GM19452 (cell line): ENCODE measurements around the gene SLC16A10.
"Not testable (repeated sequence)": the region's sequence is repeated elsewhere in the genome, so short reads cannot be mapped to it uniquely, and the experiment has no call there.

Experiments
- ATAC-seq: cut with Tn5 transposase; IDR thresholded peaks from one replicate; pipeline ENCODE4 v1.9.1; 2021; ENCODE audit not compliant: unreplicated experiment

Gene SLC16A10

GRCh38 chr6:111183702-111184517 lies 96.6 kb downstream of the SLC16A10 start:
- ATAC-seq: no peak

- no peak for ATAC-seq
Measured at GRCh38 chr6:111184827-111185532, 97.7 kb downstream of the SLC16A10 start.

GRCh38 chr6:111185954-111186353 lies 98.7 kb downstream of the SLC16A10 start:
- ATAC-seq: no peak

DNA sequence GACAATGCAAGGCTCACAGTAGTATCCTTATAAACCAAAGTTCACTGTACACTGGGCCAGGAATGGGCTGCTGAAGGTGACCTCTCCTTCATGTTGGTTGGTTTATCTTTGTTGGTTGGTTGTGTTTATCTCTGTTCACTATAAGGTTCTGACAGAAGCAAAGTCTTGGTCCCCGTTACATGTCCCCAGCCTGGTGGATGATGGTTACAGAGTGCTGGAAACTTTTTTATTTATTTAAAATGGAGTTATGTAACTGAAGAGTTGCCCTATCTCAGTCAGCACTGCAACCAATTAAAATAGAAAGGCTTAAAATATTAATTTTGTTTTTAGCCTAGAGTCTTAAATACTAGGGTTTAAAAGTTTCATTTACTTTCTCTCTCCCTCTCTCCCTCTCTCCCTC lies 100.6 kb downstream of the SLC16A10 start:
- ATAC-seq: no peak

DNA sequence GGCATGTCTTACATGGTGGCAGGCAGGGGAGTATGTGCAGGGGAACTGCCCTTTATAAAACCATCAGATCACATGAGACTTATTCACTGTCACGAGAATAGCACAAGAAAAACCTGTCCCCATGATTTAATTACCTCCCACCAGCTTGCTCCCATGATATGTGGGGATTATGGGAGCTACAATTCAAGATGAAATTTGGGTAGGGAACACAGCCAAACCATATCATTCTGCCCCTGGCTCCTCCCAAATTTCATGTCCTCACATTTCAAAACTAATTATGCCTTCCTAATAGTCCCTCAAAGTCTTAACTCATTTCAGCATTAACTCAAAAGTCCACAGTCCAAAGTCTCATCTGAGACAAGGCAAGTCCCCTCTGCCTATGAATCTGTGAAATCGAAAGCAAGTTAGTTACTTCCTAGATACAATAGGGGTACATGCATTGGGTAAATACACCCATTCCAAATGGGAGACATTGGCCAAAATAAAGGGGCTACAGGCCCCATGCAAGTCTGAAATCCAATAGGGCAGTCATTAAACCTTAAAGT lies 102.4 kb downstream of the SLC16A10 start:
- ATAC-seq: not testable (repeated sequence)

GRCh38 chr6:111190637-111191036 lies 103.3 kb downstream of the SLC16A10 start:
- no peak for ATAC-seq

GRCh38 chr6:111191136-111191535 lies 103.8 kb downstream of the SLC16A10 start:
- not testable (repeated sequence) for ATAC-seq

GRCh38 chr6:111192911-111193555 lies 105.7 kb downstream of the SLC16A10 start:
- ATAC-seq: no peak

DNA sequence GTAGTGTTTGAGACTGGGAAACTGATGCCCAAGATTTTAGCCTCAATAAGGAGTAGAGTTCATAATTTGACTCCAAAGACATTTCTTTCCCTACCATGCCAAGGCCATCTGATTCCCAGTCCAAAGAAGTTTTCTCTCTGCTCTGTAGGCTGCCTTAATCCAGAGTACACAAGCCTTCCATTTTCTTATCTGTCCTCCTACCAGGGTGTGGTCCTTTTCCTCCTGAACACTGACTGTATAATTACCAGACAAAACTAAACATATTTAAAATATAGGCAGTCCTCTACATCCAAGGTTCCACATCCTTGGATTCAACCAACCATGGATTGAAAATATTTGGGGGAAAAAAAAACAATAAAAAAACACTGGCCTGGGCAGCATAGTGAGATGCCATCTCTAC lies 108.4 kb downstream of the SLC16A10 start:
- no peak for ATAC-seq

- no peak for ATAC-seq
Measured at GRCh38 chr6:111198841-111199240, 111.5 kb downstream of the SLC16A10 start.

GRCh38 chr6:111199935-111200334 lies 112.6 kb downstream of the SLC16A10 start:
- ATAC-seq: no peak

- no peak for ATAC-seq
Measured at GRCh38 chr6:111200350-111201243, 113.3 kb downstream of the SLC16A10 start.

DNA sequence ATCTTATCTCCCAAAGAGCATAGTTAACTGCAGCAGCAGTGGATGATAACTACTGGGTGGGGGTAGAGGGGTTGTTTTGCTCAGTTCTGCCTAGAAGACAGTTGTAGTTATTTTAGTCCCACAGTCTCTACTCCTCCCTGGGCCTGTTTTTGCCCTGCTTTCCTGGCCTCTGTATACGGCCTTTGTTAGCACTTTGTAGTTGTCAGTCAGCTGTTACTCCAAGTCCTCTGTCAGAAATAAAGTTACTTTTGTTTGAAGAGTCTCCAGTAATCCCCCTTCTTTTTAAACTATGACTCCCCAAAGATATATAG lies 113.9 kb downstream of the SLC16A10 start:
- ATAC-seq: no peak

DNA sequence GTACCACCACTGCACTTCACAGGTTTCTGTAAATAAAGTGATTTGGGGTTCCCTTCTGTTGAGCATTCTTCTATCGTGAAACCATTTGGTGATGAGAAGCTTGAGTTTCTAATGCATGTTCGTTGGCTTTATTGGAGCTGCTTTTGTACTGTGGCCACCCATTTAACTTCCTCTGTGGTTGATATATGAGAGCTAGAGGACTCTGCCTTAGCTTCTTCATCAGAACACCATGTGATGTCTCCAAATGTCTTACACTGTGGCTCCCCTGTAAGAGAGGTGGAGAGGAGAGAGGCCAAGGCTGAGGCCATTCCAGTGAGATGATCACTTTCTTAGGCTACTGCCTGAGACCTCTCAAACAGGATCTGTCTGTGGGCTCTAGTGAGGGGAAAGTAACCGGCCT lies 114.5 kb downstream of the SLC16A10 start:
- no peak for ATAC-seq

- ATAC-seq: not testable (repeated sequence)
Measured at GRCh38 chr6:111203539-111203938, 116.2 kb downstream of the SLC16A10 start.

- ATAC-seq: no peak
Measured at GRCh38 chr6:111204305-111204704, 117.0 kb downstream of the SLC16A10 start.

- ATAC-seq: no peak
Measured at GRCh38 chr6:111204881-111205280, 117.6 kb downstream of the SLC16A10 start.

- ATAC-seq: no peak
Measured at GRCh38 chr6:111205502-111205901, 118.2 kb downstream of the SLC16A10 start.

GRCh38 chr6:111207141-111207858 lies 120.0 kb downstream of the SLC16A10 start:
- ATAC-seq: no peak

GRCh38 chr6:111208933-111209332 lies 121.6 kb downstream of the SLC16A10 start:
- ATAC-seq: no peak
